GM18526 (cell line): Measurements from ENCODE around the gene CELSR1.

ENCODE experiments used
- POLR2A ChIP-seq: IDR thresholded peaks from 3 replicates; pipeline ENCODE4 v1.6.1; 2011; ENCODE audit not compliant: insufficient read length; ENCODE audit errors: extremely low read depth

CELSR1 gene

GRCh38 chr22:46534177-46534776 lies 3.1 kb downstream of the CELSR1 start:
- TF ChIP-seq POLR2A = no peak

- TF ChIP-seq POLR2A = no peak
Observed at GRCh38 chr22:46533070-46533833, 4.2 kb downstream of the CELSR1 start.

GRCh38 chr22:46532416-46532815 lies 5.0 kb downstream of the CELSR1 start:
- TF ChIP-seq POLR2A = no peak

GRCh38 chr22:46531581-46532175 lies 5.7 kb downstream of the CELSR1 start:
- TF ChIP-seq POLR2A = no peak

DNA sequence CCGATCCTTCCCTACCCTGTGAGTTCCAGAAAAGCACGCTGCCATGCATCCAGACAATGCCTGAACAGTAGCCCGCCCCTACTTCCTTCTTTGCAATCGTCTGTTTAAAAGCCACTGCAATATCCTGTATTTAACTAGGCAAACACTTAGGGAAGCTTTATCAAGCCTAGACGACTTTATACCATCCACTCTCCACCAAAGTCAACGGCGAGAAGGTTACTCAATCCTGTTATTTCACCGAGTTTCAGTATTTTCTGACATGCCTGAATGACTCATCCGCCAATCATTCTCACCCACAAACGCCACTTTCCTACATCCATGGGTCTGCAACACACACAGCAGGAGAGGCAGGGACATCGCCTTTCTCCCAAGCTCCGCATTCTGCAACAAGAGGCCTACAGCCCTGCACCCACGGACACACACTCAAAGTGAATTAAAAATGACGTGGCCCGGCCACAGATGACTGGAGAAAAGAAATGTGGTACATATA lies 9.3 kb downstream of the CELSR1 start:
- no peak for TF ChIP-seq POLR2A

DNA sequence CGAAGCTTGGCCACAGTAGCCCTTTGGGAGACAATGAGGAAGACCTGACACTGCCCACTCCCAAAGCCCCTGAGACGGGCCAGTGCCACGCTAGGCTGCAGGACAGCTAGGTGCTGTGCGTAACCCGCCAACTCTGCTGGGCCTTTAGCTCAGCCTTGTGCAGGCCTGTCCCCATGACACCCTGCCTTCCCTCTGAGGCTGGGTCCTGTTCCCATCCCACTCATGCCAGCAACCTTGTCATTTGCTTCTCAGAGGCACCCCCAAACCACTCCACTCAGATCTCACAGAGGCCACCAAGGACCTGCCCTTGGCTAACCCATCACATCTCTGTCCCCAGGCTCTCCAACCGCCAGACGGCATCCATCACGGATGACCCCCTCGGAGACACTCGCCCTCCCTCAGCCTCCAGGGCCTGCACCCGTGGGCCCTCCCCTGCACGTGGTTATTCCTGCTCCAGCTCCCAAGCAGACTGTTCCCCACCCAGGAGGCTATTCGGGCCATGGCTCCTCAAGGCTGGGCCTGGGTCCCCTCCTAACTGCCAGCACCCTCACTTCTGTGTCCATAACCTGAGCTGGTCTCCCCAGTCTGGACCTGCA lies 11.1 kb downstream of the CELSR1 start:
- no peak for TF ChIP-seq POLR2A

DNA sequence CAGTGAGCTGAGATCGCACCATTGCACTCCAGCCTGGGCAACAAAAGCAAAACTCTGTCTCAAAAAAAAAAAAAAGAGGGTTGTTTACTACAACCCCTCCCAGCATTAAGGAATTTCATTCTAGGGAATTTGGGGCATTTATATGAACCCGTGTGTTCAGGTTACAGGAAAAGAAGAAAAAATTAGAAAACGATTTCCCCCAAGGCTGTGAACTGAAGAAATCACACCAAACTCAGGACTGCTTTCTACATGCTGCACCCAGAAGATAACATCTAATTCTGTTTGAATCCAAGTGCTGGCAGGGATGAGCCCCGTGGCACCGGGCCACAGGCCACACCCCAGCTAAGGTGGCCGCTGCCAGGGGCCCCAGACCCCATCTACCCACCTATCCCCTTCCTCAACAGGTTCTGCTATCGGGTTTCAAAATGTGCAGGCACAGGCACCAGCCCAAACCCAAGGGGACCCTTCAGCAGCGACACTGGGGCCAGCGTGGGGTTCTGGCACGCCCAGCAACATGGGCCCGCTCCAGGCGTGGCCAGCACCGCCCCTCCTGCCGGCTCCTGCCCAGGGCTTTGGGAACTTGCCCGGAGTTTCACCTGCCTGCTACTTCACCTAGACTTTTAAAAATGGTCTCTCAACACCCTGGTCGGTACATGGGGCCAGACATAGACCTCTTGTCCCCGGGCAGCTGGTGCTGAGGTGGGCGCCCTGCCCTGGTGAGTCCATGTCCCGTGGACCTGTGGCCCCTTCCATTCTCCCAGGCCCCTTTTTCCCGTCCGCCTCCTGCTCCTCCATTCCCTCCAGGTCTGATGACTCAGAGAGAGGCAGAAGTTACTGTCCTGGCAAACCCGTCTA lies 11.8 kb downstream of the CELSR1 start:
- no peak for TF ChIP-seq POLR2A

- TF ChIP-seq POLR2A = no peak
Observed at GRCh38 chr22:46524203-46524740, 13.1 kb downstream of the CELSR1 start.

DNA sequence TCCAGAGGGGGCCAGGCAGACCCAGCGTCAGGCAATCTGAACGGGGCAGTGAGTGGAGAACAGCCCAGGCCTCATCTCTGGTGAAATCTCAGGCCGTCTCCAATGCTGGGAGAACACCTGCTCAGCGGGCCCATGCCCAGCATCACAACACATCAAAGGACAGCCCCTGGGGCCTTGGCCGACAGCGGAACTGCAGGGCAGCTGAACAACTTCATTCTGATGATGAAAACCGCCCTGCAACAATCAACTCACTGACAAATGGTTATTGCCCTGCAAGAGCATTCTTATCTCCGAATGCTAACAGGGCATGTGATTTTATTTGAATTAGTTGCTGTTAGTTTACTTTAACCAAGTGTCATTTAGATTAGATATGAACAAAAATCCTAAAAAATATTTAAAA lies 14.6 kb downstream of the CELSR1 start:
- no peak for TF ChIP-seq POLR2A

GRCh38 chr22:46521994-46522393 lies 15.4 kb downstream of the CELSR1 start:
- no peak for TF ChIP-seq POLR2A

GRCh38 chr22:46520880-46521279 lies 16.5 kb downstream of the CELSR1 start:
- TF ChIP-seq POLR2A = no peak

DNA sequence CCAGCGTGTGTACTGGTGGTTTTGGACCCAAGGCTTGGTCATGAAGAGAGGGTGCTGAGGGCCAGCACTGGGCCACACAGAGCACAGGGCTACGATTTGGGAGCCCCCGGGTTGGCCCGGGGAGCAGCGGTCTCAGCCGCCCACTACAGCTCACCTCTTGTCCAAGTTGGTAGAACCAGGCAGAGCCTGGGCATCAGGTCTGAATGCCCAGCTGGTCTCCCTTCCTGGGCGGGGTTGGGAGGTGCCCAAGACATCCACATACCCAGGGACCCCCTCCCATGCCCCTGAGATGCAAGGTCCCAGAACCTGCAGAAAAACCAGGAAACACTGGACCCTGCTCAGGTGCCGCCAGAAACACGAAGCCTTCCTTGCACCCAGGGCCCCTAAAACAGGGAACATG lies 18.0 kb downstream of the CELSR1 start:
- TF ChIP-seq POLR2A = no peak

GRCh38 chr22:46518542-46519325 lies 18.7 kb downstream of the CELSR1 start:
- no peak for TF ChIP-seq POLR2A

DNA sequence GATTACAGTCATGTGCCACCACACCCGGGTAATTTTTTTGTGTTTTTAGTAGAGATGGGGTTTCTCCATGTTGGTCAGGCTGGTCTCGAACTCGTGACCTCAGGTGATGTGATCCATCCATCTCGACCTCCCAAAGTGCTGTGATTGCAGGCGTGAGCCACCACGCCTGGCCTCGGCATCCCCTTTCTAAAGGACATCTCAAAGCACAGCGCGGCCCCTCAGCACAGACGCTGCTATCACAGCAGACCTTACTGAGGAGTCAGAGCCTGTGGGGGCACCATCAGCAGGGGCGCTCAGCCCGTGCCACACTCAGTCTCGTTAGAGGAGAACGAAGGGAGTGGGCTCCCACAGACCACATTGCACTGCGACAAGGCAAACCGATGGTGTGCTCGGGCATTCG lies 19.4 kb downstream of the CELSR1 start:
- no peak for TF ChIP-seq POLR2A
